H9 (cell line): ENCODE results near the gene AQP11. TPM values are rescaled to one million over a fixed set of nuclear protein-coding genes. Genes with fewer than 3 reads are reported as not detected.

ENCODE experiments used
- DNase-seq: peaks from one replicate; pipeline ENCODE4 v3.0.0-alpha.2; 2017
- H2AFZ ChIP-seq: one replicate; pipeline ENCODE4 v1.6.1; 2013; ENCODE audit warnings: mild to moderate bottlenecking, low read length, control low read depth, moderate library complexity
- H2AK5ac ChIP-seq: 2 replicates; pipeline ENCODE4 v1.6.1; 2013; ENCODE audit warnings: low read length, control low read depth, mixed read lengths; ENCODE audit not compliant: insufficient read length
- H2BK120ac ChIP-seq: one replicate; pipeline ENCODE4 v1.6.1; 2013; ENCODE audit warnings: low read depth, mild to moderate bottlenecking, low read length, control low read depth, inconsistent platforms; ENCODE audit not compliant: poor library complexity, severe bottlenecking
- H2BK12ac ChIP-seq: 2 replicates; pipeline ENCODE4 v1.6.1; 2013; ENCODE audit warnings: low read length, control low read depth, mixed read lengths, low read depth; ENCODE audit not compliant: insufficient read length
- H2BK15ac ChIP-seq: 2 replicates; pipeline ENCODE4 v1.6.1; 2013; ENCODE audit warnings: low read depth, low read length, control low read depth
- H2BK20ac ChIP-seq: one replicate; pipeline ENCODE4 v1.6.1; 2013; ENCODE audit warnings: low read depth, mild to moderate bottlenecking, low read length, control low read depth, inconsistent platforms; ENCODE audit not compliant: poor library complexity, severe bottlenecking
- H2BK5ac ChIP-seq: 2 replicates; pipeline ENCODE4 v1.6.1; 2013; ENCODE audit warnings: low read length, control low read depth, mixed read lengths; ENCODE audit not compliant: insufficient read length
- H3K14ac ChIP-seq: 2 replicates; pipeline ENCODE4 v1.6.1; 2013; ENCODE audit warnings: low read length, control low read depth; ENCODE audit not compliant: insufficient read depth
- H3K18ac ChIP-seq: 2 replicates; pipeline ENCODE4 v1.6.1; 2013; ENCODE audit warnings: low read depth, mild to moderate bottlenecking, mixed read lengths, low read length, control low read depth; ENCODE audit not compliant: insufficient read length
- H3K23ac ChIP-seq: 2 replicates; pipeline ENCODE4 v1.6.1; 2013; ENCODE audit warnings: low read length, control low read depth, mixed read lengths, low read depth; ENCODE audit not compliant: insufficient read length
- H3K23me2 ChIP-seq: 2 replicates; pipeline ENCODE4 v1.6.1; 2013; ENCODE audit warnings: low read depth, mild to moderate bottlenecking, mixed read lengths, low read length, control low read depth; ENCODE audit not compliant: insufficient read length, poor library complexity, severe bottlenecking
- H3K27ac ChIP-seq: 2 replicates; pipeline ENCODE4 v1.5.1; 2013; ENCODE audit warnings: low read length, control low read depth, mixed read lengths, low read depth; ENCODE audit not compliant: insufficient read length
- H3K27me3 ChIP-seq: 2 replicates; pipeline ENCODE4 v1.6.1; 2013; ENCODE audit warnings: low read length, control low read depth, inconsistent platforms; ENCODE audit not compliant: insufficient read depth
- H3K4ac ChIP-seq: 2 replicates; pipeline ENCODE4 v1.6.1; 2013; ENCODE audit warnings: low read depth, mild to moderate bottlenecking, control low read depth, inconsistent platforms, low read length, moderate library complexity
- H3K4me1 ChIP-seq: 2 replicates; pipeline ENCODE4 v1.6.1; 2013; ENCODE audit warnings: low read length, control low read depth, inconsistent platforms; ENCODE audit not compliant: insufficient read depth
- H3K4me2 ChIP-seq: 2 replicates; pipeline ENCODE4 v1.6.1; 2013; ENCODE audit warnings: low read length, control low read depth, mixed read lengths; ENCODE audit not compliant: insufficient read length, insufficient read depth
- H3K56ac ChIP-seq: 2 replicates; pipeline ENCODE4 v1.6.1; 2013; ENCODE audit warnings: low read depth, mild to moderate bottlenecking, mixed read lengths, low read length, control low read depth; ENCODE audit not compliant: insufficient read length
- H3K79me1 ChIP-seq: 2 replicates; pipeline ENCODE4 v1.6.1; 2013; ENCODE audit warnings: low read depth, mild to moderate bottlenecking, moderate library complexity, low read length, control low read depth, inconsistent platforms; ENCODE audit not compliant: insufficient read depth, poor library complexity, severe bottlenecking
- H3K79me2 ChIP-seq: 2 replicates; pipeline ENCODE4 v1.6.1; 2013; ENCODE audit warnings: low read length, control low read depth, inconsistent platforms; ENCODE audit not compliant: insufficient read depth
- H3K9ac ChIP-seq: 2 replicates; pipeline ENCODE4 v1.6.1; 2013; ENCODE audit warnings: low read length, control low read depth, mixed read lengths; ENCODE audit not compliant: insufficient read length; ENCODE audit errors: extremely low read depth
- H3K9me3 ChIP-seq: one replicate; pipeline ENCODE4 v1.6.1; 2013; ENCODE audit warnings: low read depth, low read length, inconsistent platforms; ENCODE audit not compliant: control insufficient read depth
- H3T11ph ChIP-seq: one replicate; pipeline ENCODE4 v1.6.1; 2013; ENCODE audit warnings: mild to moderate bottlenecking, low read length, control low read depth, inconsistent platforms
- H4K20me1 ChIP-seq: one replicate; pipeline ENCODE4 v1.6.1; 2013; ENCODE audit not compliant: control insufficient read depth, insufficient read length, insufficient read depth
- H4K5ac ChIP-seq: 2 replicates; pipeline ENCODE4 v1.6.1; 2013; ENCODE audit warnings: low read depth, mild to moderate bottlenecking, mixed read lengths, low read length, control low read depth; ENCODE audit not compliant: insufficient read length
- H4K8ac ChIP-seq: replicated peaks from 2 replicates; pipeline ENCODE4 v1.6.1; 2013; ENCODE audit warnings: low read length, control low read depth, mixed read lengths, low read depth; ENCODE audit not compliant: insufficient read length
- H4K91ac ChIP-seq: 2 replicates; pipeline ENCODE4 v1.6.1; 2013; ENCODE audit warnings: low read depth, mild to moderate bottlenecking, moderate library complexity, mixed read lengths, low read length, control low read depth; ENCODE audit not compliant: insufficient read length
- H3K27ac Mint-ChIP-seq, 3 experiments: 2 replicates in 2 of 3; 3 replicates in 1 of 3; pipeline ENCODE4 v1.8.0; 2020 to 2021; ENCODE audit warnings: mixed read lengths in 3 of 3, mild to moderate bottlenecking in 1 of 3, moderate library complexity in 1 of 3
- H3K27me3 Mint-ChIP-seq: 2 replicates; pipeline ENCODE4 v1.8.0; 2021; ENCODE audit warnings: low read depth, mild to moderate bottlenecking, moderate library complexity, mixed read lengths
- H3K36me3 Mint-ChIP-seq, 3 experiments: 2 replicates in 2 of 3; 3 replicates in 1 of 3; pipeline ENCODE4 v1.8.0; 2020 to 2021; ENCODE audit warnings: low read depth in 3 of 3, mixed read lengths in 3 of 3; ENCODE audit not compliant: insufficient read depth in 1 of 3
- H3K4me1 Mint-ChIP-seq, 2 experiments: 2 replicates each; pipeline ENCODE4 v1.8.0; 2020; ENCODE audit warnings: mixed read lengths in 2 of 2
- H3K4me3 Mint-ChIP-seq, 2 experiments: 2 replicates in 1 of 2; 3 replicates in 1 of 2; pipeline ENCODE4 v1.8.0; 2020 to 2021; ENCODE audit warnings: mild to moderate bottlenecking in 2 of 2, mixed read lengths in 2 of 2, moderate library complexity in 1 of 2
- H3K9me3 Mint-ChIP-seq, 2 experiments: 2 replicates in 1 of 2; 3 replicates in 1 of 2; pipeline ENCODE4 v1.8.0; 2020; ENCODE audit warnings: mild to moderate bottlenecking in 2 of 2, mixed read lengths in 2 of 2, moderate library complexity in 1 of 2
- CTCF ChIP-seq: fragments of 200-600 bp; sonication (generic); conservative IDR thresholded peaks from 3 replicates; pipeline ENCODE4 v1.8.0; 2021; ENCODE audit warnings: antibody characterized with exemption, mild to moderate bottlenecking
- WGBS: extraction: QIAGEN DNeasy Blood & Tissue Kit; methylation state at CpG from one replicate; pipeline ENCODE4 v1.1.7; 2013; ENCODE audit warnings: missing lambda C conversion rate, low lambda C conversion rate, mixed read lengths; ENCODE audit not compliant: insufficient read length; ENCODE audit errors: extremely low coverage; 5-methylcytosine and 5-hydroxymethylcytosine counted together
- total RNA-seq: library from RNA; stranded (reverse); gene quantifications from 2 replicates; pipeline ENCODE4 v1.2.1, GENCODE V29; 2021

The AQP11 gene
- total RNA-seq, 1 experiment from 2014 or later = 1.1 TPM

- DNase-seq = peak; percentile 31
Observed at GRCh38 chr11:77656362-77656761, 66.6 kb downstream of the AQP11 start.

More at GRCh38 chr11:77656362-77656761, 66.6 kb downstream of the AQP11 start:
- Histone ChIP-seq H3K23ac (no peak overlapping the region), H2BK12ac (no peak overlapping the region), H2AFZ (no peak overlapping the region), H3K9me3 (no peaks in the 10 kb centered on the region), H4K5ac (no peak overlapping the region), H3K14ac (no peak overlapping the region), H3K9ac (no peak overlapping the region), H3K23me2 (no peaks in the 10 kb centered on the region), H3T11ph (no peak overlapping the region), H2BK15ac (no peak overlapping the region), H4K8ac (no peak overlapping the region), H3K4ac (no peak overlapping the region), H2AK5ac (no peak overlapping the region), H3K18ac (no peak overlapping the region), H2BK20ac (no peak overlapping the region), H4K20me1 (no peaks in the 10 kb centered on the region), H3K4me2 (no peak overlapping the region), H3K56ac (no peak overlapping the region), H3K27ac (no peak overlapping the region), H4K91ac (no peak overlapping the region), H3K79me2 (no peaks in the 10 kb centered on the region), H2BK5ac (no peak overlapping the region), H3K79me1 (no peaks in the 10 kb centered on the region), H2BK120ac (no peak overlapping the region), H3K4me1 (no peaks in the 10 kb centered on the region), H3K27me3 (no peaks in the 10 kb centered on the region)
- no peaks in the 10 kb centered on the region for H3K36me3 Mint-ChIP-seq
- 0 out of 5 replicates have a peak, but pooled peaks cover 0 to 2% of the 10 kb centered on the region in 2 experiments for H3K9me3 Mint-ChIP-seq
- no peaks in the 10 kb centered on the region for H3K27me3 Mint-ChIP-seq
- no peak overlapping the region for H3K27ac Mint-ChIP-seq
- no peak for TF ChIP-seq CTCF
- H3K4me3 Mint-ChIP-seq = no peak overlapping the region
- no peaks in the 10 kb centered on the region for H3K4me1 Mint-ChIP-seq
- WGBS = no CpG with 5 or more reads among the region's 7 CpGs
